ENCODE measurements around the gene MORN1. TPM values are rescaled to one million over a fixed set of nuclear protein-coding genes. Genes with fewer than 3 reads are reported as not detected.
A peak's percentile ranks its signal among the peaks of the same experiment; 100 is the strongest.
"Not testable (repeated sequence)": the region's sequence is repeated elsewhere in the genome, so short reads cannot be mapped to it uniquely, and the experiment has no call there.

Gene MORN1
- total RNA-seq, 1 donor from 2014 or later: 3.1 TPM

DNA sequence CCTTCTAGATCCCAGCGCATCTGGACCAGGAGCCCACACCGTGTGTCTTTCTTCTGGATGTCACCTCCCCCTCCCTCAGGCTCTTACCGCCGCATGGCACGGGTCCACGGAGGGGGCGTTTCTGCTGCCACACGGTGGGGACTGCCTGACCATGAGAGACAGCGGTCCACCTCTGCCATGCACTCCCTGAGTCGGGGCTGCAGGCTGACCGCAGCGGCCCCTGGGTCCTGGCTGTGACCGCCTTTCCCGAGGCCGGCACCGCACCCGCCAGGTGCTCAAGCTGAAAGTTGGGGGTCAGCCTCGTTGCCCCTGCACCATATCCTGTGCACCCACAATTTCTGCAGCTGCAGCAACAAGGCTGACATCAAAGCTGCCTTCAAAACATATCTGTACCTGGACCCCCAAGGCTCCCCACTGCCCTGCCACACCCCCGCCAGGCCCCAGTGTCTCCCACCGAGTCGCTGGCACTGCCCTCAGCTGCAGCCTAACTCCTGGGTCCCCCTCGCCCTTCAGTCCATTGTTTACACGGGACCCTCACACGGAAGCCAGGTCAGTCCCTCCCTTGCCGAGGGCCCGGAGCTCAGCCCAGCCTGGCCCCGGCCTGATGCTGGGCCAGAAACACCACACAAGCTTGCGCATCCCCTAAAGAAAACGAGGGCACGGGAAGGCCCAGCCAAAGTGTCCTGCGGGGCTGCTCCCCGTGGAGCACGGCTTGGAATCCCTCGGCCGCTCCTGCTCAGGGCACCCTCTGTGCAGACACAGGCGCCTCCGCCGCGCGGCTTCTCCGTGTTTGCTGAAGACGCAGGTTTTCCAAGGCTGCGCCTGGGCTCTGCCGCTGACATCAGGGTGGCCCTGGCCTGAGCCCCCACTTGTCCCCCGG is 51.9 kb downstream of the MORN1 start:
- no peak for DNase-seq (ENCODE audit: low read depth in 2 of 2)

DNA sequence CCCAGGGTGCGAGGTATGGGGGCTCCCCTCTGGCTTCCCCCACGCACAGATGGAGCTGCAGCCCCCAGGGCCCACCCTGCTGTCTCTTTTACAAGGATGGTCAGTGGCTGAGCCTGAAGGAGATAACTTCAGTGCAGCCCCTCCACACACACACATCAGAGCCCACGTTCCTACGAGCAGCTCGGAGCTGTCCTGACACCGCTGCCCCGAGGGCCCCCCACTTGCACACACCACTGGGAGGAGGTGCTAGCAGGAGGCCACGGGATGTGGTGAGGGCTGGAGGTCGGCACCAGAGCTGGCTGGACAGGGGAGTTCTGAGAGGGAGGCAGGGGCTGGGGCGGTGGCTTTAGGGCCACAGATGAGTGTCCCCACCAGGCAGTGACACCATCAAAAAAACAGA is 53.9 kb downstream of the MORN1 start:
- no peak for DNase-seq (ENCODE audit: low read depth in 2 of 2)

DNA sequence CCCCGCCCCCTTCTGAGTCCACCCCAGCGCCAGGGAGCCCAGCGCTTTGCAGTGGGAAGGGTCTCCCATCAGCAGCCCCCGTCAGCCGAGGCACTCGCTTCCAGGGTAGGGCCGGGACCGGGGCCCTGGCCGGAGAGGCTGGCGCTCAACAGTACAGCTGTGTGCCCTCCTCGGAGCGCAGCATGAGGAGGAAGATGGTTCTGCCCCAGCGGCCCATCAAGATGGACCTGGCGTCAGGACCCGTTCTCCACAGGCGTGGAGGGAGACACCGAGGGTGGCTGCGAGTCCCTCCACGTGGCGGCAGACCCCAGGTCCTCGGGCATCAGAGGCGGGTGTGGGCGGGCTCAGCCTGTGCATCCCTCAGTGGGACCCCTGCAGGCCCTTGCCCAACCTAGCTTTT is 54.3 kb downstream of the MORN1 start:
- no peak for DNase-seq (ENCODE audit: low read depth in 2 of 2)

DNA sequence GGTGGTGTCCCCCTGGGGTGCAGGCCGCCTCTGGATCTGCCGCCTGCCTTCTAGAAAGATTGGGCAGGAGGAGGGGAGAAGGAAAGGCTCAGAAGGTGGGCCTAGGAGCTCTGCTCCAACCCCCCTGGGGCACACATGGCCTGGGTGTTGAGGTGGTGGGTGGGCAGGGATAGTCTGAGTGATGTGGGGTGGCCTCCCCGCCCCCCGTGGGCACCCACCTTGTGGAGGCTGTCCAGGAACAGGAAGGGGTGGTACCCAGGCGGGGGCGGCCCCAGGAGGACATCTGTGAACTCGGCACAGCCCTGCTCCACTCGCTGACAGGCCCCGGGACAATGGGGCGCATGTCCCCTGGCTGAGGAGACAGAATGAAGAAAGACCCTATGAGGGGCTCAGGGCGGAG is 54.9 kb downstream of the MORN1 start:
- no peak for DNase-seq (ENCODE audit: low read depth in 2 of 2)

DNA sequence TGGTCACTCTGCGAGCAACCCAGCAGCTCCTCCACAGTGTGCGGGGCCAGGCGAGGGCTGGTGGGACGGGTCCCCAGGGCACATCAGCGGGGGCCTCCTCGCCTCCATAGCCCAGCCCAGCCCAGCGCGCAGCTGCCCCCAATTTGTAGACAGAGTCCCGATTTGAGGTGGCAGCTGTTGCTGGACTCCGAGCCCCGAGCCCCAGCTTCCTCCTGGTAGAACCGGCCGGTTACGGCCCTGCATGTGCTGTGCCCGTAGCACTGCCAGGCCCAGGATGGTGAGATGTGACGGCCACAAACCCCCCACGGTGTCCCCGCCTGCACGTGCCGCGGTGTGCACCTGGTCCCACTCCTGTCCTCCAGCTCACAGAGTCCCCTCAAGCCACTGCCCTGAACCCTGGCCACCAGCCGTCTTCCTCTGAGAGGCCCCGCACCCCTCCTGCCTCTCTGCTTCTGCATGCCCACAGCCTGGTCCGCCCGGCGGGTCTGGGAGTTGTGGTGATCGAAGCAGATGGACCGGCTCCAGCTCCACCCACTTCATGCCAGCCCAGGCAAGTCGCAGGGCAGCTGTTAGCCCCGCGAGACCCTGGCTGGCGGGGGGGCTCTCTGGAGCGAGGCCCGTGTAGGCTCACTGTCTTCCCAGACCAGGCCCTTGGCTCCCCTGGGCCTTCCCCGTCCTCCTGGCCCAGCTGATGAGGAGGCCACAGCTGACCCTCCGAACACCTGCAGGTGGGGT is 55.5 kb downstream of the MORN1 start:
- DNase-seq (ENCODE audit: low read depth in 2 of 2): no peak

DNA sequence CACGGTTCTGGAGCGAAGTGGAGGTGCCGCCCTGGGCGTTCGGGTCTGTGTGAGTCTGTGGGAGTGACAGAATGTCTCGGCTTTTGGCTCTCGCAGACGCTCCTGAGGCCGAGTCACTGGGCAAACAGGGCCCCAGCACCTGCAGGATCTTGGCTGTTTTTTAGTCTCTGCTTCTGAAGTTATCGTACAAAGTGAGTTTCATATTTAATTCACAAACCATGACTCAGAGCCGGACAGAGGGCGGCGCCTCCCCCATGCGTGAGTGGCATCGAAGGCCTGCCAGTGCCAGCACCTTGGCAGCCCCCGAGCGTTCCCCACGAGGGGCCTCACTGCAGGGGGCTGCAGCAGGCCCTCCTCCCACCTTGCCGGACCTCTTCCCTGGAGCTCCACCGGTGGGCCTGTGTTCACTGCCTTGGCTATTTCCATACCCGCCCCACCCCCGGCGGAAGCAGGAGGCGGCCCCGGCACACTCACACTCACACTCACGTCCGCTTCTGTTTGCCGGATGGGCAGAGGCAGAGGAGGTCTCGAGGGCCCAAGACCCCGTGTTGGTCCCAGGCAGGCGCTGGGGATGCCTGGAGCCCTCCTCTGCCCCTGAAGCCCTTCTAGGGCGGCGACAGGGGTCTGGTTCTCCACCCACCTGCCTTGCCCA is 56.3 kb downstream of the MORN1 start:
- DNase-seq (ENCODE audit: low read depth in 2 of 2): no peak

DNA sequence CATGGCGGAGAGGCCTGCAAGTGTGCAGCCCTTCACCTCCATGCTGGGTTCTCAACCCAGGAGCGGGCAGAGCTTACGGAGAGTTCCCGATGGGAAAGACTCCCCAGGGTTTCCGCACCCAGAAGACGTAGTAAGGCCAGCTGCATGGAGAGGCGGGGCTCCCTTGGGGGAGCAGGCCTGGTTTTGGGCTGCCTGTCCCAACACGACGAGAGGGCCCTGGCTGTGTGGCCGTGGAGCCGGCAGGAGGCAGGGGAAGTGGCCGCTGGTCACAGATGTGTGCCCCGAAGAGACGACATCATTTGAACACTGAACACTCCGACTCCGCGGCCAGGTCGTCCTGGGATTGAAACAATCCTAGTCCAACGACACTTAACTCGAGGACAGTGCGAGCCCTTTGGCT is 57.0 kb downstream of the MORN1 start:
- DNase-seq (ENCODE audit: low read depth in 2 of 2): no peak

DNA sequence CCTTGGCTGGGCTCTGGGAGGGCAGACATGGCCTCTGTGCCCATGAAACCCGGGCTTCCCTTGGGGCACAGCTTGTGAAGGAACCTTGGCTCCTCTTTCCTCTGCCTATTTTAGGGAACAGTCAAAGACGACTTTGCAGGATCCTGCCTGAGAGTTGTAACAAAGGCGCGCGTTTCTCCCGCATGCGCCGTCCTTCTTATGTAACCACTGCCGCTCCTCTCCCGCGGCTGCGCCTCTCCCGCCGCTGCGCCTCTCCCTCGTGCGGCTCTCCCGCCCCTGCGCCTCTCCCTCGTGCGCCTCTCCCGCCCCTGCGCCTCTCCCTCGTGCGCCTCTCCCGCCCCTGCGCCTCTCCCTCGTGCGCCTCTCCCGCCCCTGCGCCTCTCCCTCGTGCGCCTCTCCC is 59.8 kb downstream of the MORN1 start:
- DNase-seq (ENCODE audit: low read depth in 2 of 2): not testable (repeated sequence)

DNA sequence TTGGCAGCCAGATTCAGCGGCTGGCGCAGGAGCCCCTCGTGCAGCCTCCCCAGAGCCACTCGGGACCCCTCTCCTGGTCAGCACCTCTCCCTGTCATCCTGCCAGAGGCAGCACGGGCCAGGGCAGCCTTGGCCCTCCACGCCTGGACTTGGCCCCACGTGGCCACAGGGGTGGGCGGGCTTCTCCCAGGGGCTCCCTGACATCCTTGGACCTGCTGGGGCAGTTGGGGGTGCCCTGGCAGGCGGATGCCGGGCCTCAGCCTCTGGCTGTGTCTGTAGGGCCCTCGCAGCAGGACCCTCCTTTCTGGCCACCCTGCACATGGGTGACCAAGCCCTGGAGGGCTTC is 60.2 kb downstream of the MORN1 start:
- no peak for DNase-seq (ENCODE audit: low read depth in 2 of 2)

DNA sequence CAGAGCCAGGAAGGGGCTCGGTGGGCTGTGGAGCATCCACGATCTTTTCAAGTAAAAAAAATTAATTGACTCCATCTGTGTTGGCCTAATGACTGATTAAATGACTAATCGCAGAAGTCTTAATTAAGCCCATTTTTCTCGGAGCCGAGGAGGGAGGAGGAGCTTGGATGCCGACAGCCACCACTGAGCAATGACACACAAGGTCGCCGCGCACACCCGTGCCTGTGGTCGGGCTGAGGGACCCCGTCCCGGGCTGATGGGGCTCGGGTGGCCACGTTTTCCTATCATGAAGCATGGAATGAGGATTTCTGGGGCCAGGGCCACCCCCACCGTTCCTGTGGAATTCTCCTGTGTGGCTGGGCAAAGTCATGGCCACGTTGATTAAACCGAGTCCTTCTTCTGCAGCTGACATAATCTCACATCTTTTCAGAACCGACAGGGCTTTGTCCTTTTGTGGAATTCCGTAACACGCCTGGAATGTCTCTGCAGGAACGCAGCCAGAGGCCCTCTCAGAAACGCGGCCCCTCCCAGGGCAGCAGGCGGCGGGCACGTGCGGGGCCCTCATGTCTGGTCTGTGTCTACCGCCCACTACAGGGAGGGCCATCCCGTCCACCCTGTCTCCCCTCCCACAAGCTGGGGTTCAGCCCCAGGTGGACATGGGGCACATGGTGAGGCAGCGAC is 60.7 kb downstream of the MORN1 start:
- no peak for DNase-seq (ENCODE audit: low read depth in 2 of 2)

DNA sequence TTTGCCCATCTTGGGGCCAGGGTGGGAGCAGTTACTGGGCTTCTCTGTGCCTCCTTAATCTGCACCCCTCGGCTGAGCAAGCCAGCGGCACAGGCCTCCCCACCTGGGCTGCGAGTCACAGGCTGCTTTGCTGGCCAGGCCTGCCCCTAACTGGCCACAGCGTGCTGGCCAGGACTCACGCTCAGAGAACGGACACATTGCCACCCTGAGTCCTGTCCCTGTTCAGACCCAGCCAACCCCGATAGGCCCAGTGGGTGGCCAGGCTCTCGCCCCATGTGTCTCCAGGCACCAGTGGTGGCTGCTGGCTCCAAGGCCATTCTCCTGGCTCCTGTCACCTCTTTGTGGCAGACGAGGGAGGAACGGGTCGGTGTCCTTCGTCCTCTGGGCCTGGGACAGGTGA is 61.3 kb downstream of the MORN1 start:
- DNase-seq (ENCODE audit: low read depth in 2 of 2): no peak

DNA sequence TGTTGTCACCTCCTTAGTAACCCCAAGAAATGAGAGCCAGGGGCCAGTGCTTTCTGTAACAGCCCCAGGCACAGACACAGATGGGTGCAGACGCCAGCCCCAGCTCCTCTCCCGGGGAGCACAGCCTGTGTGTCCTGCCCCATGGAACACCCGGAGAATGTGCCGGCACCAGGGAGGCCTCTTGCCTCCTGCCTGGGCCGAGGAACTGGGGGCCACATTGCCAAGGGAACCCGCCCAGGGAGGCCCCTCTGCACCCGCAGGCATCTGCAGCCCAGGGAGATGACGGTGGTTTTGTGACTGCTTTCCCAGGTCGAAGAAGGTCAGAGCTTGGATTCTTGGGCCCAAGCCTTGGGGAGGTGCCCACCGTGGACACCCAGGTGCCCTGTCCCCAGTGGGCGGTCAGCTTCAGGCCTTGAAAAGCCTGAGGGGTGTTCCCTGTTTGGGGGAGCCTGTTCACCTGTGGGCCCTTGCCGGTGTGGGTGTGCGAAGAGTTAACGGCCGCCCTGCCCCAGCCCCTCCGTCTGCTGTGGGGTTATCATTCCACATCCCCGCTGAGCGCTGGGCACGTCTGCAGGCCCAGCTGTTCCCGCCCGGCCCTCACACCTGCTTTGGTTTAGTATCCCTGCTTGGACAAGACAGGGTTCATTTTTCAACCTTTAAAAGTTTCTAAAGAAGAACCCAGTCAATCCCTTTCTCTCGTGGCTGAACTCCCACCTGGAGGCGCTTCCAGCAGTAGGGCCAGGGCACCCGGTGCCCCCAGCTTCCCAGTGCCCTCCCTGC is 62.5 kb downstream of the MORN1 start:
- DNase-seq (ENCODE audit: low read depth in 2 of 2): no peak

DNA sequence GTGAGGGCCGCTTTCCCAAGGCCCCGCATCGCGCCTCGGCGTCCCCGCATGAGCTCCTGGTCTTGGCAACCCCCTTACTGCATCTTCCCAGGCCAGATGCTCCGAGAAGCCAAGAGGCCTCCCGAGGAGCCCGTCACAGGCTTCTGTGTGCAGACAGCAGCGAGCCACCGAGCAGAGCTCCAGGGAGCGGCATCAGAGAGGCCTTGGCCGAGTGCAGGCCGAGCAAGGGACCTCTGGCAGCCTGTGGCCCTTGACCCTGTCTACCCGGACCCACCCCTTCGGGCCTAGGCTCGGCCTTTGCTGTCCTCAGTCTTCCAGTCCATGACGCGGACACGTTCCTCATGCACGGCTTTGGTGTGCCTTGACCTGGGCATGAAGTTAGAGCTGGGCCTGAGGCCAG is 63.5 kb downstream of the MORN1 start:
- DNase-seq (ENCODE audit: low read depth in 2 of 2): no peak

DNA sequence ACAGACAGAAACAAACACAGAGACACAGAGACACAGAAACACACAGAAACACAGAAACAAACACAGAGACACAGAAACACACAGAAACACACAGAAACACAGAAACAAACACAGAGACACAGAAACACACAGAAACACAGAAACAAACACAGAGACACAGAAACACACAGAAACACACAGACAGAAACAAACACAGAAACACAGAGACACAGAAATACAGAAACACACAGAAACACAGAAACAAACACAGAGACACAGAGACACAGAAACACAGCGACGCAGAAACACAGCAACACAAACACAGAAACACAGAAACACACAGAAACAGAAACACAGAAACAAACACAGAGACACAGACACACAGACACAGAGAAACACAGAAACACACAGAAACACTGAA is 64.2 kb downstream of the MORN1 start:
- not testable (repeated sequence) for DNase-seq (ENCODE audit: low read depth in 2 of 2)

DNA sequence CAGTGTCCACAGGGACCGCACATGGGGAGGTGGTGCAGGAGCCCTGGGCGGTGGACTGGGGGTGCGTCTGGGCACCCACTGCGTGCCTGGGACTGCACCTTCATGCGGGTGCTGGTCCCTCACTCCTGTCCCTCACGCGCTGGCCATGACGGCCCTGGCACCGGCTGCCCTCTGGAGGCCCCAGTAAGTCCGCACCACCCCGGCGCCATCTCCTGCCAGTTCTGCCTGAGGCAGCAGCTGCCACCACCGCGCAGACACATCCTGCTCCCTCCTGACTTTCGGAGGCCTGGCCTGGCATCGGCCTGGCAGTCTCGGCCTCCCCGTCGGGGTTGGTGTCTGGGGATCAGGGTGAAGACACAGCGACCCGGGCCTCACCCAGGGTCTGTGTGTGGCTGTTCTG is 64.8 kb downstream of the MORN1 start:
- no peak for DNase-seq (ENCODE audit: low read depth in 2 of 2)

DNA sequence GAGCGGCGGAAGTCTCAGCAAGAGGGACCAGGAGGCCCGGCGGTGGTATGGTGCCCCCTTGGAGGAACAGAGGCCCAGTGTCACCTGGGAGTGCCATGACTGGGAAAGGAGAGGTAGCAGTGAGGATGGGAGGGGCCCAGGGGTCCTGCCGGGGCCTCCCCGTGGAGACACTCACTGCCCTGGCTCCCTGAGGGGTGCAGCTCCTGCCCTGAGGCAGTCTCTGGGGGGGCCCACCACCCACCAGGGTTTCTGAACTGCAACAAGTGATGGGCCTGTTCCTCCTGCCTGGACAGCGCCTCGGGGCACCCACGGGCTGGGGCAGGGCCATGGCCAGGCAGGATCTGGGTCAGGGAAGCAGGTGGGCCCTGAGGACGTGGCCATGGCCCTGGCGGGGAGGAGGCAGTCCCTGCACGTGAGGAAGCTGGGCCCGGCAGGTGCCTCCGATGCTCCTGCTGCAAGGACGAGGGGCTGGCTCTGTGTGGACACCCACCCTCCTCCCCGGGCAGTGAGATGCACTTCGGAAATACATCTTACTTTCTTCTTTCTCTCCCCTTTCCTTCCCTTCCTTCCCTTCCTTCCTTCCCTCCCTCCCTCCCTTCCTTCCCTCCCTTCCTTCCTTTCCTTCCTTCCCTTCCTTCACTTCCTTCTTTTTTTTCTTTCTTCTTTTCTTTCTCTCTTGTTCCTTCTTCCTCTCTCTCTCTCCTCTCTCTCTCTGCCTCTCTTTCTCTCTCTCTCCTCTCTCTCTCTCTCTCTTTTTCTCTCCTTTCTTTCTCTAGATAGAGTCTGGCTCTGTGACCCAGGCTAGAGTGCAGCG is 66.6 kb downstream of the MORN1 start:
- DNase-seq (ENCODE audit: low read depth in 2 of 2): no peak

DNA sequence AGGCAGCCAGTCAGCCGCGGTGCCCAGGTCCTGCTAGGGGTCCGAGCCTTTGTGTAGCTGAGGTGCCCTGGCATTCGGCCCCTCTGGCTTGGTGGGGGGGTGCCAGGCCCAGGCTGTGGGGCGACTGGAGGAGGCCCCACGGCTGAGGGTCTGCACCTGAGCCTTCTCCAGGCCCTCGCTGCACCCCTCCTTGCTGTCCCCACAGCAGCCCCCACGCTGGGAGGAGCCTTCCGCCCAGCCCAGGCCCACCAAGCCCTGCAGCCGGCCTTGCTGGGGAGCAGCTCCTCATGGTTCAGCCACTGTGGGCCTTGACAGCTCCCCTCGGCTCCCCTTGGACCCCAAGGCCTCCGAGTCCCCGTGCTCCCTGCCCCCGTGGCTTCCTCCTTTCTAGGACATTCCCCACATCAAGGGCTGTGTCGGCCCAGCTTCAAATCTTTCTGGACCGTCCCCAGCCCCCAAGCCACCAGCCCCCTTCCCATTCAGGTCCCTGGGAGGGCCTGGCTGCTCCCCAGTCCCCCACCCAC is 67.8 kb downstream of the MORN1 start:
- no peak for DNase-seq (ENCODE audit: low read depth in 2 of 2)

DNA sequence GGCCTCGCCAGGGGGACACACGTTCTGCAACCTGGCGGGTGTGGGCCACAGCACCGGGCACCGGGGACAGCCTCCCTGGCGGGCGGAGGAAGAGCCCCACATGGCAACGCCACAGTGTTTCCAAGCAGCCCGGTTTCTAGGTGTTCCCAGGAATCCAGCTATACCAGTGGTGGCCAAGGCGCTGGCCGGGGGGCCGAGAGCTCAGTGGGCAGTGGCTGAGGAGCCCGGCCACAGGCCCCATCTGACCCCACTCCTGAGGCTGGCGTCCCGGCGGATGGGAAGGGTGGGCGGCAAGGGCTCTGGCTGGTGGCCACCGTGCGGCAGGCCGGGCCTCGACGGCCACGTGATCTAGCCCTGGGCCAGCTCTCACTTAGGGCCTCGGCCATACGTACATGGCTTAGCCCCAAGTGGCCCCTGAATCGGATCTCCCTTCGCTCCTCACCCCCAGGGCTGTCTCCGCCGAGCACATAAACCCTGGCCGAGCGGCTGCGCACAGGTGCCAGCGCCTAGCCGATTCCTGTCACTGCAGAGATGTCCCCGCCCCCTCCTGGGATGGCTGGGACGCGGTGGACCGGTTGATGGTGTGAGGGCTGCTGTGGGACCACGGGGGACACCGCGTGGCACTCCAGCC is 68.7 kb downstream of the MORN1 start:
- peak in 1 of 2 donors; percentile 43 for DNase-seq (ENCODE audit: low read depth in 2 of 2)

DNA sequence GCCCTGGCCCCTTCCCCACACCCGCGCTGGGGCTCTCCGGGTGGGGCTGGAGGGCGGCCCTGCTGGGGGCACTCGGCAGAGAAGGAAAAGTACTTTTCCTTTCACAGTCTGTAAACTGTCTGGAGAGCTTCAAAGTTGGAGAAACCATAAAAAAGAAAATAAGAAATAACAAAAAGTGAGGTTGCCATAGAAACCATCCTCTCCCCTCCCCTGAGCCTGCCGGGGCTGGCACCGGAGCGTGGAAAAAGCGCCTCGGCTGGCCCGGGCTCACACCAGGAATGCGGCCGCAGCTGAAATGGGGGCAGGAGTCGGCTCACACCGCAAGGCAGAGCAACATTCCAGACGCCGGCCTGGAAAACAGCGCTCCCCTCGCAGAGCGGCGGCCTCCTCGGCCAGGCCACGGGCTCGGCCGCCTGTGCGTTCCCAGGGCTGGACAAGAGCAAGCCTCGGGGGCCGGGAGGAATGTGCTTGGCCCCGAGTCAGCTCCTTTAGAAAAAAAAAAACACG is 69.2 kb downstream of the MORN1 start:
- peak; percentile 87 to 89 for DNase-seq (ENCODE audit: low read depth in 2 of 2)
